ENCODE measurements around the gene NHS. TPM values are rescaled to one million over a fixed set of nuclear protein-coding genes. Genes with fewer than 3 reads are reported as not detected.
"Not testable (repeated sequence)": the region's sequence is repeated elsewhere in the genome, so short reads cannot be mapped to it uniquely, and the experiment has no call there.

The NHS gene
- total RNA-seq, 1 donor from 2014 or later: 3.3 TPM

DNA sequence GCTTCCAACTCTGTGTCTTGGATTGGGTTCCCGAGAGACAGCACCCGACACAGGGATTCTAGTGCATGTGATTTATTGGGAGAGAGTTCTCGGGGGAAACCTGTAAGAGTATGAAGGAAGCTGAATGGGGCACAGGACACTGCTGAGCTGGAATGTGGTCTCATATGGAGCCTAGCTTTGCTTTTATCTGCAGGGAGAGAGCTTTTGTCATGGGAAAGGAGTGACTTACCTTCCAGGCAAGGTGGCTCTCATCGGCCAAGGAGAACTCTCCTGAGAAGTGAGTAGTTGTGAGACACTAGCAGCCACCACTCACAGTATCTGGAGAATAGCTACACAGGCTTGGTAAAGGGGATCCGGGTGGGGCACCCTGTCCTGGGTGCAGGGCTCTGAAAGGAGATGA lies 124.5 kb downstream of the NHS start:
- no peak for DNase-seq

DNA sequence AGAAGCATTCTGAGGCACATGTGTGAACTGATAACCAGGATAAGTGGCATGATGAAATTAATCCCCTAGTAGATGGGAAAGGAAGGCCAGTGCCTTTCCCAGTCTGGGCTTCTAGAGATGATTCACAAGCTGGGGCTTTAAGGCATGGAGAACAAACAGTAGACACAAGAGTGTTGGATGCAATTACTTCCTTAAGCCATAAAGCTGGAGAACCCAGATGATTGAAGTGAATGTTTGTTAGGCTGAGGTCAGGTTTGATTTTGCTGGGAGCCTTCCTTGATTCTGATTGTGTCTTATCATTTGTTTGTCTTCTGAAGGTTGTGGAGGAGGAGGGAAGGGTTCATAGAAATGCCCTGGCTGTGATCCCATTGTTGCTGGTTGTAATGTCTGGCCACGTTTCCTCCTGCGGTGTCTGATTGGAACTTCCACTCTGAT lies 125.2 kb downstream of the NHS start:
- no peak for DNase-seq

DNA sequence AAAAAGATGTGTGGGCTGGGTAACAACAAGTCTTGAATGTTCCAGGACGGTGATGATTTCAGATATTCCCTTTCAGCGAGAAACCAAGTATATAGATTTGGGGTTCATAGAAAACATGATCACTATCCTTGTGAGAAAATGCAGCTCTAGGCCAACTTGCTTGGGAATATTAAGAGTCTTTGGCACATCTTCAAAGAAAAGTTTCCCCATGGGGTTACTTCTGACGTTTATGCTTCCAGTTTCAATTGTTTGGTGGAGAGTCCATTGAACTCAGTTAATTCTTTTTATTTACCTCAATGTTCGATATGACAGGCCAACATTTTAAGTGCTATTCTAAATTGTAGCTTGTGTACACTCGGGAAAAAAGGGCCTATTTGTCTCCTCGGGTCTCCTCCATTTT lies 126.7 kb downstream of the NHS start:
- DNase-seq: no peak

DNA sequence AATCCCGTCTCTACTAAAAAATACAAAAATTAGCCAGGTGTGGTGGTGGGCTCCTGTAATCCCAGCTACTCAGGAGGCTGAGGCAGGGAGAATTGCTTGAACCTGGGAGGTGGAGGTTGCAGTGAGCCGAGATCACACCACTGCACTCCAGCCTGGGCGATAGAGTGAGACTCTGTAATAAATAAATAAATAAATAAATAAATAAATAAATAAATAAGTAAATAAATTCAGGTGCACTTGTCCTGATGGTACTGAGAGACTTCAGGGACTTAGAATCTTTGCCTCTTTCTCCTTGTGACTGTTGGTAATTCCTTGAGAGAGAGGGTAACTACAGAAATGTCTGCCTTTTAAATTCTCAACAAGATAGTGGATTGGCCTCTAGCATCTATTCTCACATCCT lies 131.4 kb downstream of the NHS start:
- not testable (repeated sequence) for DNase-seq

DNA sequence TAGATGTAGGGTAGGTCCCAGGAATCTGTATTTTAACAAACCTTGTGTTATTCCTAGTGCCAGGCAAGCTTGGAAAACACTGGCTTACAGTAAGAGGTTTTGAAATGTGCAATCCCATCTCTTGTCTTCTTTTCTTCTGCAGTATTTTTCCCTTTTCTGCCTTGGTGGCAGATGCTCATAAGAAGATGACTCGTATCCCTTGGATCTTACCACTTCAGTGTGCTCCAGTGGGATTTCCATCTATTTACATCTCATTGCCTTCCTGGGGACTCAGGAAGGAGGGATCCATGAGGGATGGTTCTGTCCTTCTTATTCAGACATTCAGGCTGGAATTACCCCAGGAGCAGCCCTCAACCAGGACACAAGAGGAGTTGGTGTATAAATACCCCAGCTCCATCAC lies 136.6 kb downstream of the NHS start:
- DNase-seq: no peak

DNA sequence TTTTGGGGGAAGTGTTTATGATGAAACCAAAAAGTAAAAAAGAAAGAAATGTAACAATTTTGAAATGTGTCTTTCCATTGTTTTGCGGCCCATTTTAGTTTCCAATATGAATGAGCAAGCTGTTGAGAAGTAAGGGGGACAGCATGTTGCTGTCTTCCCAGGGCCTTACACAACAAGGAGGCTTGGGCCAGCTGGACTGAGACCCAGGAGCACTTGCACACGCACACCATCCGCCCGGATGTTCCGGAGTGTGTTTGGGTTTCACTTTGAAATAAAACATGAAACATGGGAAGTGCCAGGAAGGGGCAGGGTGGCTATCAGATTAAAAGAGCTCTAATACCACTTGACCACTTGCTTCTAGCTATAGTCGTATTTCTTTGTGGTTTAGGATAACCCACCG lies 144.4 kb downstream of the NHS start:
- no peak for DNase-seq

DNA sequence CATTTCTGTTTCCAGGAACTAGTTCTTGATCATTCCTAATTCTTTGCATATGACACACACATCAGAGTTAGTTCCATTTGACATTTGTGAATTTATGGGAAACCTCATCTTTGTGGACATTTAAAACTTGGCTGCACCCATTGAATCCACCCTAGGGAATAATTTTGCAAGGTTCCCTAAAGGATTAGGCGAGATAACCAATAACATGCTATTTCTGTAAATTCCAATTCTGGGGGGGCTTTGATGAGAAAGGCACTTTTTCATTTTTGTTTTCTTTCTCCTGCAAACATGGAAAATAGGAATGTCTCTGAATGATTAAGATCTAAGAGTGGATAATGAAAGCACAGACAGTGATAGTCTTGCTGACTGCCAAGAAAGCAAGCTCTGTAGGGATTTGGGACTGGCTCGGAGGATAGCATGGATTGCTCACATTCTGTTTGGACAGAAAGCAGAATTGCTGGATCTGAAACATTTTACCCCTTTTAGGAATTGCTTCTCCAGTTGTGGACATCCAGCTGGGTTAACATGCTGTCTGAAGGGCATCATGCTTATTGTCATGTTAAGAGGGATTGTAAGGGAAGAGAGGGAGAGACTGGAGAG lies 145.1 kb downstream of the NHS start:
- no peak for DNase-seq

DNA sequence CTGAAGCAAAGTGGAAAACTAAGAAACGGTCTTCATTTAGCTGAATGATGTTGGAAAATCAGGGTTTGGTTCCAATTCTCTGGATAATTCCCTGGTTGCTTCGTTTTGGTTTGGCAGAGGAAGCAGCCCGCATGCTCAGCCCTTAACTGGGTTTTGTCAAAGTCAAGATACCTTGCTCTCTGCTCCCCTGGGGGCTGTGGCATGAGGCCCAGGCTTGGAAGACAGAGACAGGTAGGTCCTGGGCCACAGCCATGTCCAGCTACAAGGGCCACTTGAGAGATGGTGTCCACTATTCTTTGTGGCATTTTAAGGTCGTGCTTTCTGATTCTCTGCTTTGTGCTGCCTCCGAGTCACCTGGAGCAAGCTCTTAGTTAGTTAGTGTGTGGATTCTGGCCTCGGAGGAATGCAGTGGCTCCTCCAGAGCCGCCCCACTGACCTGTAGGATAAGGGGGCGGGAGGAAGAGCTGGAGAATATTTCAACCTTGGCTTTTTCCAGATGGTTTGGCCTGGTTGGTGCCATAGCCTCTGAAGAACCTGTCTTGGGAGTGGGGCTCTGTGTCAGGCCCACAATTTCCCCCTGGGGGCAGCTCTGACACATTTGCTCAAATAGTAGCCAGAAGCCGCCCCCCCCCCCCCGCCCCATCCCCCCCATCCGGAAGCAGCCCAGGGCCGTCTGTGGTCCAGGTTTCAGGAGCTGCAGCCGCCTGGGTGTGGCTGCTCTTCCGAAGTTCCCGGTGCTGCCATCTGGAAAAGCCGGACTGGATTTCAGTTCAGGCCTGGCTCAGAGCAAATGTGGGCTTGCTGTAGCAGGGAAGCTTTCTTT lies 147.1 kb downstream of the NHS start:
- DNase-seq: no peak

DNA sequence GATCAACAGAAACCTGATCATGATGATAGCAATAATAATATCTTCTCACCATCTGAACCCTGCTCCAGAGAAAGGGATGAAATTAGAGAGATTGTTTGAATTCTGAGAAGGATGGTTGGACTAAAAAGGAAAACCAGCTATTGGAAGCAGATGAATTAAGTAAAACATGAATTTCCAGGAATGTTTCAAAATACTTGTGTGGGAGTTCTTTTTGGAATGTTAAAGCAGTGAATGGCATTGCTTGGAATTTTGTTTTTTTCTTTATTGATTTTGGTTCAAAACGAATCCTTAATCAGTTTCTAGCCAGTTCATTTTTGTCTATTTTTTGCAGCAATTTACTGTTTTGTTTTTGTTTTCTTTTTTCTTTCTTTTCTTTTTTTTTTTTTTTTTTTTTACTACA lies 150.3 kb downstream of the NHS start:
- DNase-seq: no peak

DNA sequence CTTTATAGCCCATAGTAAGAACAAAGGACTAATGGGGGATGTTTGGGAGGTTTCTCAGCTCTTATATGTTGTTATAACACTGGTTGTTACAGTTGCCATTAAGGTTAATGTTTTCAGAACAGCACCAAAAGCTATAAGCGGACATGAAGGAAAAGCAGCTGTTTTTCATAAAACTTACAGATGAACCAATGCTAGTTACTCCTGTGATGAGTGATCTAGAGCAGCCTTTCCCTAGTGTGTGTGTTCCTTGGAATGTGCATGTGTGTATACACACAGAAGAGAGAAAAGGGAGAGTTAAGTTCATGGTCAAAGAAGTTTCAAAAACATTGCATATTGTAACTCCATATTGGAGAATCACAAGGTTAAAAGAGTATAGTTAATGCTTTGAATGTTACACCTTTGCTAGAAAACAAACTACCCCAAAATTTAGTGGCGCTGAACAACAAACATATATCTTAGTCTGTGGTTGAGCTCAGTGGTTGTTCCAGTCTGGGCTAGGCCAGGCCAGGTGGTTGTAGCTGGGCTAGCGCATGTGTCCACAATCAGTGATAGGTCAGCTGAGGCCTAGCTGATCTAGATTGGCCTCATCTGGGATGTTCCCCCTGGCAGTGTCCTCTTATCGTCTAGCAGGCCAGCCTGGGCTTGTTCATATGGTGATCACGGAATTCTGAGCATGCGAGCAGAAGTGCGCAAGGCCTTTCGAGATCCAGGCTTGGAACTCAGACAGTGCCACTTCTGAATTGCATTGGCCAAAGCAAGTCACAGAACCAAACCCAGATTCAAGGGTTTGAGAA lies 151.0 kb downstream of the NHS start:
- DNase-seq: no peak

DNA sequence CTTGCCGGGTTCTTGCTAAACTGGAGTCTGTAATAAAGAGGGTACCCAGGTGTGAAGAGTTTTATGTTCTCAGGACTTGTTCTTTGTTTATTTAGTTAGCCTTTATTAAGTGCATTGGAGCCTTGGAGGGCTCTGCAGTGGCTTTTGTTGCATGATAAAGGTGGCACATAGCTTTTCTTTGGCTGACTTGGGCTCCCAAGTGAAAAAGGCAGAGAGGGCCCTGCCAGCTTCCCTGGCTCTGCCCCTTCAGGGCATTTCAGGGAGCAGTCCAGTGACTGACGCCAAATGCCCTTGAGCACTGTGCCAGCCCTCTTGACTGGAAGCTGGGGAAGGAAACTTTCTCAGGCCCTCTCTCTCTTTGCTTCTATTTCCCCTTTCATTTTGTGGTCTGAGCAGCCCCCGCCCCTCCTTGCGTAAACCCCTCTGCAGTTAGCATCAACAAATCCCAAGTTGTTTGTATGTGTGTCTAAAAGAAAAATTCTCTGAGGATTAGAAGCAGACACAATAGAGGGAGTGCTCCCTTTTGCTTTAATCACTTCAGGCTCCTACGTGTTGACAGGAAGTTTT lies 152.2 kb downstream of the NHS start:
- DNase-seq: no peak

DNA sequence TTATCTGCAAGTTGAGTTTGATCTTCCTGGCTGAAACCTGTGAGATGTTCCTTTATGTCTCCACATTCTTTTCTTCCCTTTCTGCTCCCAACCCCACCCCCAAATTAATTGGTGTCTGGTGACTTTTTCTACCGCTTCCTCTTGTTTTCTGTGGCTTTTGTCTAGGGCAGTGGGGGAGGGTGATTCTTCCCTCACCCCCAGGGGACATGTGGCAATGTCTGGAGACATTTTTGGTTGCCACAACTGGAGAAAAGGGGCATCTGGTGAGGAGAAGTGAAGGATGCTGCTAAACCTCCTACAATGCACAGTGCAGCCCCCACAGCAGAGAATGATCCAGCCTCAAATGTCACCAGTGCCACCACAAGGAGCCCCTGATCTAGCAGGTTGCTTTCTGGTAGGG lies 152.9 kb downstream of the NHS start:
- no peak for DNase-seq

DNA sequence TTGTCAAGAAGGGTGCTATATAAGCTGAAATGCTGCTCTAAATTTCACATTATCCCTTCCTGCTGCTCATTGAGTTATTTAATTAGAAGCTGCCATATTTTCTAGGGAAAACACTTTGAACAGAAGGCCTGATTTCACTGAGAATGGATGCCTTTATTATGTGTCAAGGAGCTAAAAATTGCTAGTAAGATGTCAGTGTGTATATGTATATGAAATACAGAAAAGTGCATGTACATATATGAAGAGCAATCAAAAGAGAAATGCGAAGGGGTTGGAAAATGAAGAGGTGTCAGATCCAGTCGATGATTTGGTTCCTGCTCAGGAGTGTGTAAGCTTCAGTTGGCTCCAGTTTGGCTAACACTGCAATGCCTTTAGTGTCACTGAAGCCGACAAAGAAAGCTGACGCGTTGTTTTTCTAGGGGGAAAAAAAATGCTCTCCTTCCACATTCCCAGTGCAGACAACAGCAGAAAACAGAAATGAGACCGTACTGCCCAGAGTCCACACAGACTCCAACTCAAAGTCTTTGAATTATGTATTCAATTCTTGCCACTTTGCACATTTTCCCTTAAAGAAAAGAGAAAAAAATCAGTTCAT lies 154.2 kb downstream of the NHS start:
- DNase-seq: no peak

DNA sequence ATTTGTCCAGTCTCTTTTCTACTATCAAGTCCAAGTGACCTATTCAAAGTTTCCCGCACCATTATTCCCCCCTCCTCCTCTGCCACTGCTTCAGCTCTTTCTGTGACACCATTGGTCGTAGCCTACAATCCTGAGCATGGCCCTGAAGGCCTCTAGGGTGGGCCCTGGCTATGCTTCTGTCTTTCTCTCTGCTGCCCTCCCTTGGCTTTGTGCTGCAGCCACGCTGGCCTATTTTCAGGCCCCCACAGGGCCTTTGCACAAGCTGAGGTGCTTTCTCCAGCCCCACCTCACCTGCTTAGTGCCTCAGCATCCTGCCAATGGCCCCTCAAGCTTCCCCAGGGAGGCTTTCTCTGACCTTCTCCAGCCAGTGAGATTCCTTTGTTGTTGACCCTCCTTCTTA lies 156.5 kb downstream of the NHS start:
- no peak for DNase-seq

DNA sequence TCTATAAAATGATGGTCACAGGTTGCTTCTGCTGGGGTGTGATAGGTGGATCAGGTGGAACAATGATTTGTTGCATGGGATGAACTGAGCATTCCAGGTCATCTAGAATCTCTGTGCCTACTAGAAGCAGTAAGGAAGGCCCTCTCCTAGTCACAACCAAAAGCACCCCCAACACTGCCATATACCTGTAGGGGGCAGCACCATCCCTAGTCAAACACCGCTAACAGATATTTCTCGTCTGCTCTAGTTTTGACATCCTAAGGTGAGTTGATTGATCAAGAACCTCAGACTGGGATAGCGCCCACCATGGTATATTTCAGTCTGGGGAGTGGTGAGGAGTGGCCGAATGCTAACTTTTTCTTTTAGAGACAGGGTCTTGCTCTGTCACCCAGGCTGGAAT lies 160.2 kb downstream of the NHS start:
- DNase-seq: no peak

DNA sequence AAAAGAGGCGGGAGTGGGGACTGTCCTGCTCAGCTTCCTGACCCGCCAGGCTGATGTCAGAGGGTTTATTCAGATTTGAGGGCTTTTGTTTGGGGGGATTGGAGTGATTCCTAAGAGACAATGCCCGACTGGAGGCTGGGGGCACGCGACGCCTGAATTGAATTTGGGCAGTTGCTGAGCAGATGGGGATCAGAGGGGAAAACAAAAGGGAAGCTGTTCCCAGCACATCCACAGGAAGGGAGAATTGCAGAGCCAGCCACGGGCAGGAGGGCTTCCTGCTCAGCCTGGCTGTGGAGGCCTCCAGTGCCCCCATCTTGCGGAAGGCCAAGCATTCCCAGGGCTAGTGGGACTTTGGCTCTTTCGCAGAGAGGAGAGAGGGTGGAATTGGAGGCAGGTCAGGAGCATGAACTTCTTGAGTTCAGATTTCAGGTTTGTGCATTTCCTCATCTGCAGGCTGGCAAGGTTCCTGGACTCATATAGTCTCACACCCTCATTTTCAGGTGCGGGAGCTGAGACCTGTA lies 162.8 kb downstream of the NHS start:
- DNase-seq: no peak

DNA sequence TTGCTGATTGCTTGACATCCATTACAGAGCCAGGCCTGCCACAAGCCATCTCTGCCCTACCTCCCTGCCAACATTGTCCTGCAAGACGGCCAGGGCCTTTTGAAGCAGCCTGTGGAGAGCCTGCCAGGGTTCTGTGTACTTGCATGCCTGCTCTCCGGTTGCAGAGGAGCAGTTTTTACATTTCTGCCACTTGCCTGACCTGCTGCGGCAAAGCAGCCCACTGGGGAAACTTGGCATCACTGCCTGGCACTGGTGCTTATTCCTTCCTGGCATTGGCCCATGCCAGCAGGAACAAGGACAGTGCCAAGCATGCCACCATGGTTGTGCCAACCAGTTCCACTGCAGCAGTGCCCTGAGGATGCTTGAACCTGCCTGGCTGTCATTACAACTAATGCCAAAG lies 167.1 kb downstream of the NHS start:
- no peak for DNase-seq

DNA sequence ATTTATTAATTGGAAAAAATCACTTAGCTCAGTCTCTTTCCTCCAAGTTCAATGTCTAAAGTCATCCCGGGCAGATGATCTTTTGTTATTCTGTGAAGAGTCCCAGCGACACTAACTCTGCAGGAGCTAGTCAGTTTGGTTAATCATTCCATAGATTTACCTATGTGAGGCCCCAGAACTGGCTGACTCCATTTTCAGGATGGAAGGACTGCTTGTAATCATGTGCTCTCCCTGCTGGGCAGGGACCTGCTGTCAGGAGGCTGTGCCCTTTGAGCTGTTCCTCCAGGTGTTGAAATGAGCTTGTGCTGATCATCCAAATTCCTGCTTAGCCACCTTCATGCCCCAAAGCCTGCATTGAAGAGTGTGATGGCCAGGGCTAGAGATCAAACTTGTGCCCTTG lies 169.8 kb downstream of the NHS start:
- no peak for DNase-seq

DNA sequence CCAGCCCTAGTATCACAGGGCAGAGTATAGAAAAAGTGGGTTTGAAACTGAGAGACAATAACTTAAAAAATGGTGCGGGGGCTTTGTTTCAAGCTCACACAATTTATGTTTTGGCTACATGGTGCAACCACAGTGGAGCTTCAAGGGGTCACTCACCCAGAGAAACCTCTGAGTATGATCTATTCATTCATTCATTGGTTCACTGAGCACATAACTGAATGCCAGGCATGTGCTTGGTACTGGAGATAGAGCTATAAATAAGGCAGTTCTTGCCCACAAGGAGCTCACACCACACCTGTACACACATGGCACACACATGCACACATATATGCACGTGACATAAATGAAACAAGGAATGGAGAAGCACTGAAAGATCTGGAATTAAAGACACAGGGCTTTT lies 171.4 kb downstream of the NHS start:
- no peak for DNase-seq

DNA sequence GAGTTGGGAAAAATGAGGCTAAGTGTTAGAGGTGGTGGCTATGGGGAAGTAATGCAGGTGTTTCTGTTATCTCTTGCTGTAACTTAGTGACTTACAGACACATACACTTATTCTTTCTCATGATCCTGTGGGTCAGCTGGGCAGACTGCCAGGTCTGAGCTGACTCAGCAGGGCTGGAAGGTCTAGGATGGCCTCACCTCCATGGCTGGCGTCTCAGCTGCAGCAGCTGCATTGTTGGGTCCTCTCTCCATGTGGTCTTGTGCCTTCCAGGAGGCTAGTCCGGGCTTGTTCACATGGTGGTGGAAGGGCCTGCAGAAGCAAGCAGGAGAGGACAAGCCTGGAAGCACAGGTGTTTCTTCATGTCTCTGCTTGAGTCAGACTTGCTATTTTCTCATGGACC lies 172.7 kb downstream of the NHS start:
- DNase-seq: no peak

DNA sequence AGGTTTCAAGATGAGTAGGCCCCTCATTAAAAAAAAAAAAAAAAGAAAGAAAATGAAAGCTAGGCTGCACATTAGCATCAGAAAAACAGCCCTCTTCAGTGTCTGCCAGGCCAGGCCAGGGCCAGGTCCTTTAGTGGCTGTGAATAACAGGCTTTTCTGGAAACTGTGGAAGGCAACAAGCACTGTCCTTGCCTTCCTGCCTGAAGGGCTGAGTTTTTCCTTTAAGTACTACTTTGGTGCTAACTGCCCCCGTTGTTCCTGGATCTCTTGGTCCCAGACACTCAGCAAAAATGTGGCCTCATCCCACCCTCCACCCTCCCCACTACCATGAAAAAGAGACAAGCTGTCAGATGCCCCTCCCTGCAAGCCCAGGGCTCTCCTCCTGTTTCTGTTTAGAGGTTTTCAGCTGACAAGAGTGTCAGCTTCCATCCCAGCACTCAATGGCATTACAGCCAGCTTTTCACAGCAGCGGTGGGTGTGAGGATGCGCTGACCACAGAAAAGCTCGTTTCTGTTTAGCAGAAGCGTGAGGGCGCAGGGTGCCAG lies 174.2 kb downstream of the NHS start:
- no peak for DNase-seq

DNA sequence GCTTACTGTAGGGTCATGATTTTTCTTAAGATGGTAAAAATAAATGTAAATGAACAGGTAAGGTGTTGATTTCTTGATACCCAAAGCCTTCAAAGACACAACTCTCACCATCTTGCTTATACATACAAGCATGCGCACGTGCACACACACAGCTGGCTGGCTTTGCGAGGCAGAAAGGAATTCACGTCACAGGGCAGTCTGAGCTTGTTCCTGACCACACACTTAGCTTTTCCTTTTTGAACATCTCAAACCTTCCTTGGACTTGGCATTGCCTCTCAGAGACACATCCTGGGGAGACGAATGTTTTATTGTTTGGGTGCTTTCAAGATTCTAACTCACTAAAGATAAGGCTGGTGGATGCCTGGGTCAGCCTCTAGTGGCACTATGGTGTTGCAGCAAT lies 175.0 kb downstream of the NHS start:
- DNase-seq: no peak
